ENCODE data around the gene ZNF280A. TPM values are rescaled to one million over a fixed set of nuclear protein-coding genes. Genes with fewer than 3 reads are reported as not detected.

ZNF280A gene
- total and polyA plus RNA-seq, 2 of the 8 experiments (the other 6 are each of a cell fraction or from before 2014, with no cell fraction given) = 0.09 to 0.61 TPM

- Histone ChIP-seq H4K91ac (replicated peaks; ENCODE audit: insufficient read length, low read length) (no peak overlapping the region), H4K5ac (ENCODE audit: insufficient read length, low read depth, low read length) (no peak overlapping the region), H3K18ac (ENCODE audit: extremely low read depth, low read length) (no peak overlapping the region), H2BK15ac (ENCODE audit: low read length) (no peak overlapping the region), H3K56ac (replicated peaks; ENCODE audit: insufficient read length, low read depth, low read length) (no peak overlapping the region), H3K27ac (ENCODE audit: low read depth, low read length) (no peak overlapping the region), H4K8ac (ENCODE audit: extremely low read depth, insufficient read depth, low read length) (no peak overlapping the region), H2BK20ac (ENCODE audit: low read length) (no peak overlapping the region), H2BK120ac (replicated peaks; ENCODE audit: low read depth, low read length) (no peak overlapping the region), H2BK5ac (ENCODE audit: low read depth, low read length) (no peak overlapping the region), H3K4ac (replicated peaks; ENCODE audit: insufficient read length, low read depth, low read length) (no peak overlapping the region), H2AFZ (ENCODE audit: low read length) (no peak overlapping the region), H3K4me3 (ENCODE audit: extremely low read depth in 1 of 4, insufficient read depth in 2 of 4, low read depth in 3 of 4, low read length in 4 of 4) (no peak overlapping the region), H3K9me3 (ENCODE audit: insufficient read depth in 2 of 2, low read depth in 1 of 2, low read length in 1 of 2) (peaks cover 27 to 50% of the 10 kb centered on the region in 2 experiments; a peak in 3 of 4 replicates), H3K79me2 (ENCODE audit: control insufficient read depth in 1 of 2, insufficient read depth in 2 of 2, low read length in 2 of 2) (no peaks in the 10 kb centered on the region), H2BK12ac (ENCODE audit: low read depth, low read length) (no peak overlapping the region), H3K23ac (ENCODE audit: insufficient read length) (no peak overlapping the region), H3K14ac (ENCODE audit: insufficient read length) (no peak overlapping the region), H2AK5ac (ENCODE audit: low read depth, low read length) (no peak overlapping the region), H3K9ac (replicated peaks in 1 of 4; ENCODE audit: extremely low read depth in 1 of 4, low read depth in 3 of 4, low read length in 3 of 4) (no peak overlapping the region), H4K20me1 (replicated peaks in 1 of 2; ENCODE audit: control insufficient read depth in 1 of 2, insufficient read depth in 2 of 2, low read length in 2 of 2) (peaks cover 0 to 1% of the 10 kb centered on the region in 2 experiments), H3K27me3 (replicated peaks in 1 of 4; ENCODE audit: control insufficient read depth in 3 of 4, extremely low read depth in 1 of 4, insufficient read depth in 3 of 4, low read length in 3 of 4) (peaks cover 27 to 74% (median 48%) of the 10 kb centered on the region in 4 experiments), H3K36me3 (ENCODE audit: control insufficient read depth in 2 of 4, insufficient read depth in 4 of 4, low read length in 3 of 4) (no peaks in the 10 kb centered on the region), H3K79me1 (ENCODE audit: low read depth, low read length) (no peaks in the 10 kb centered on the region), H3K4me1 (replicated peaks in 1 of 4; ENCODE audit: control insufficient read depth in 3 of 4, insufficient read depth in 4 of 4, low read length in 3 of 4) (no peaks in the 10 kb centered on the region), H3K23me2 (ENCODE audit: low read depth, low read length) (no peaks in the 10 kb centered on the region), H3K4me2 (ENCODE audit: insufficient read depth in 1 of 2, low read depth in 2 of 2, low read length in 2 of 2) (no peak overlapping the region)
- WGBS, 2 experiments (ENCODE audit: extremely low coverage in 1 of 2, insufficient coverage in 1 of 2, insufficient read length in 1 of 2, insufficient replicate concordance in 2 of 2, low coverage in 1 of 2, low lambda C conversion rate in 2 of 2, missing lambda C conversion rate in 1 of 2) = 91% methylated on average over 8 of the region's 8 CpGs; no CpG with 5 or more reads in 1 of the 2 experiments
- DNase-seq (ENCODE audit: low read depth in 1 of 2, low spot score in 2 of 2) (no peak), FAIRE-seq (no peak)
- ChIA-PET CTCF (ENCODE audit: partially characterized antibody) (no interaction called here), POLR2A (ENCODE audit: partially characterized antibody) (no interaction called here)
- no peak for TF ChIP-seq BRCA1 (IDR thresholded peaks at IDR 0.05; ENCODE audit: low read depth, low read length)
- TF ChIP-seq TEAD4 (IDR thresholded peaks at IDR 0.05; ENCODE audit: low read depth, low read length) = no peak
- TF ChIP-seq PHF8 (conservative IDR thresholded peaks at IDR 0.05; ENCODE audit: low read depth, low read length) = no peak
- no peak for TF ChIP-seq CHD1 (IDR thresholded peaks at IDR 0.05; ENCODE audit: low read depth, low read length)
- TF ChIP-seq NANOG (IDR thresholded peaks at IDR 0.05; ENCODE audit: insufficient read depth, low read depth, low read length, poor library complexity, severe bottlenecking) = no peak
- TF ChIP-seq KDM5A (IDR thresholded peaks at IDR 0.05; ENCODE audit: low read length) = no peak
- TF ChIP-seq SAP30 (IDR thresholded peaks at IDR 0.05; ENCODE audit: insufficient read depth, insufficient replicate concordance, low read length) = no peak
These were observed 30.8 kb upstream of the ZNF280A start for GRCh38 chr22:22550789-22551434.

Measured in H1 (cell line).